CD4-positive, CD25-positive, alpha-beta regulatory T cell (primary cell): ENCODE data around the gene CUX1. TPM values are rescaled to one million over a fixed set of nuclear protein-coding genes. Genes with fewer than 3 reads are reported as not detected.
"Not testable (repeated sequence)": the region's sequence is repeated elsewhere in the genome, so short reads cannot be mapped to it uniquely, and the experiment has no call there.

Source experiments
- ATAC-seq, 2 donors: fragments of 150-1000 bp; cut with Tn5 transposase; one replicate each; pipeline ENCODE4 v1.10.0; 2021; ENCODE audit warnings: low read depth in 2 of 2, moderate number of reproducible peaks in 2 of 2, moderate library complexity in 1 of 2
- DNase-seq, 3 donors: peaks; one replicate each; pipeline versions ENCODE4 v3.0.0 to v3.0.0-alpha.2; 2012 to 2022; ENCODE audit warnings: mixed read lengths in 1 of 3
- H3K27ac ChIP-seq: one replicate; pipeline ENCODE4 v1.7.0; 2013; ENCODE audit warnings: mild to moderate bottlenecking, low read length; ENCODE audit not compliant: insufficient read depth, poor library complexity, severe bottlenecking
- H3K27me3 ChIP-seq: one replicate; pipeline ENCODE4 v1.7.0; 2013; ENCODE audit warnings: low read length; ENCODE audit not compliant: control insufficient read depth, insufficient read depth
- H3K36me3 ChIP-seq: one replicate; pipeline ENCODE4 v1.7.0; 2013; ENCODE audit warnings: mild to moderate bottlenecking, low read length, moderate library complexity; ENCODE audit not compliant: control insufficient read depth, insufficient read depth
- H3K4me1 ChIP-seq: 2 replicates; pipeline ENCODE4 v1.7.0; 2013; ENCODE audit warnings: mild to moderate bottlenecking, low read length; ENCODE audit not compliant: insufficient read depth, control insufficient read depth, poor library complexity, severe bottlenecking
- H3K4me3 ChIP-seq: one replicate; pipeline ENCODE4 v1.7.0; 2013; ENCODE audit warnings: low read depth, mild to moderate bottlenecking, low read length, moderate library complexity
- H3K9me3 ChIP-seq, 2 experiments: 1 replicate in 1 of 2; 2 replicates in 1 of 2; pipeline ENCODE4 v1.7.0; 2013; ENCODE audit warnings: low read length in 2 of 2, mild to moderate bottlenecking in 1 of 2, moderate library complexity in 1 of 2; ENCODE audit not compliant: control insufficient read depth in 2 of 2
- H3K27ac Mint-ChIP-seq, 3 donors: one replicate each; pipeline ENCODE4 v1.8.0; 2020 to 2022; ENCODE audit warnings: mild to moderate bottlenecking in 3 of 3, mixed read lengths in 3 of 3, moderate library complexity in 2 of 3
- H3K27me3 Mint-ChIP-seq: one replicate; pipeline ENCODE4 v1.8.0; 2022; ENCODE audit warnings: mild to moderate bottlenecking, mixed read lengths
- H3K36me3 Mint-ChIP-seq: one replicate; pipeline ENCODE4 v1.8.0; 2020; ENCODE audit warnings: mixed read lengths
- H3K4me1 Mint-ChIP-seq, 4 donors: one replicate each; pipeline ENCODE4 v1.8.0; 2020 to 2022; ENCODE audit warnings: mixed read lengths in 4 of 4, mild to moderate bottlenecking in 1 of 4
- H3K4me3 Mint-ChIP-seq, 4 donors: one replicate each; pipeline ENCODE4 v1.8.0; 2020 to 2022; ENCODE audit warnings: mild to moderate bottlenecking in 4 of 4, mixed read lengths in 4 of 4, moderate library complexity in 3 of 4
- H3K9me3 Mint-ChIP-seq, 7 donors: one replicate each; pipeline ENCODE4 v1.8.0; 2020 to 2022; ENCODE audit warnings: mixed read lengths in 7 of 7, mild to moderate bottlenecking in 3 of 7, moderate library complexity in 2 of 7
- polyA plus RNA-seq, 4 donors: library from polyadenylated mRNA; unstranded; fragments of 300-500 nt; fragmentation: Illumina TruSeq; gene quantifications; one replicate each; pipeline ENCODE4 v1.2.3, GENCODE V29; 2021
- total RNA-seq: library from RNA; stranded (reverse); gene quantifications from one replicate; pipeline ENCODE4 v1.2.3, GENCODE V29; 2022

CUX1 gene
- total and polyA plus RNA-seq, 5 donors from 2014 or later, result 6.0 to 45.1 (median 7.8) TPM

GRCh38 chr7:102024005-102024768 lies 206.8 kb downstream of the CUX1 start:
- Mint-ChIP-seq H3K27ac (peak overlapping the region in 1 of 3 donors; percentile 18), H3K4me1 (peaks cover 0 to 8% (median 6%) of the 10 kb centered on the region in 4 donors), H3K27me3 (no peaks in the 10 kb centered on the region), H3K9me3 (no peaks in the 10 kb centered on the region), H3K4me3 (no peak overlapping the region), H3K36me3 (peaks cover 17% of the 10 kb centered on the region)
- no peaks in the 10 kb centered on the region for H3K4me1 ChIP-seq
- H3K27ac ChIP-seq, result no peak overlapping the region
- ATAC-seq (no peak), DNase-seq (no peak)
- no peaks in the 10 kb centered on the region for H3K27me3 ChIP-seq
- H3K36me3 ChIP-seq, result no peaks in the 10 kb centered on the region
- no peak overlapping the region for H3K4me3 ChIP-seq
- H3K9me3 ChIP-seq, result no peaks in the 10 kb centered on the region

GRCh38 chr7:102024769-102025391 lies 207.5 kb downstream of the CUX1 start:
- no peaks in the 10 kb centered on the region for H3K4me1 ChIP-seq
- Mint-ChIP-seq H3K36me3 (peaks cover 20% of the 10 kb centered on the region), H3K27ac (peak overlapping the region in 1 of 3 donors; percentile 37), H3K9me3 (no peaks in the 10 kb centered on the region), H3K4me3 (no peak overlapping the region), H3K4me1 (peaks cover 0 to 10% (median 6%) of the 10 kb centered on the region in 4 donors), H3K27me3 (no peaks in the 10 kb centered on the region)
- DNase-seq (no peak), ATAC-seq (no peak)
- H3K27ac ChIP-seq, result no peak overlapping the region
- H3K4me3 ChIP-seq, result no peak overlapping the region
- H3K9me3 ChIP-seq, result no peaks in the 10 kb centered on the region
- no peaks in the 10 kb centered on the region for H3K36me3 ChIP-seq
- no peaks in the 10 kb centered on the region for H3K27me3 ChIP-seq

GRCh38 chr7:102025777-102026176 lies 208.4 kb downstream of the CUX1 start:
- Mint-ChIP-seq H3K4me1 (peaks cover 0 to 10% (median 6%) of the 10 kb centered on the region in 4 donors), H3K36me3 (peaks cover 20% of the 10 kb centered on the region)
- not testable (repeated sequence) for ATAC-seq, DNase-seq, H3K36me3 ChIP-seq, H3K27me3 ChIP-seq, H3K9me3 ChIP-seq, H3K27me3 Mint-ChIP-seq, H3K4me3 Mint-ChIP-seq, H3K9me3 Mint-ChIP-seq, H3K4me3 ChIP-seq, H3K27ac Mint-ChIP-seq, H3K27ac ChIP-seq, H3K4me1 ChIP-seq

- peaks cover 0 to 10% (median 4%) of the 10 kb centered on the region in 4 donors for H3K4me1 Mint-ChIP-seq
- Histone ChIP-seq H3K27ac (no peak overlapping the region), H3K27me3 (no peaks in the 10 kb centered on the region), H3K36me3 (no peaks in the 10 kb centered on the region), H3K4me3 (no peak overlapping the region), H3K9me3 (no peaks in the 10 kb centered on the region), H3K4me1 (no peaks in the 10 kb centered on the region)
- peaks cover 21% of the 10 kb centered on the region for H3K36me3 Mint-ChIP-seq
- ATAC-seq, result peak in 1 of 2 donors; percentile 18
- no peaks in the 10 kb centered on the region for H3K9me3 Mint-ChIP-seq
- H3K27ac Mint-ChIP-seq, result no peak overlapping the region
- peak in 1 of 3 donors; percentile 32 for DNase-seq
- H3K27me3 Mint-ChIP-seq, result no peaks in the 10 kb centered on the region
- no peak overlapping the region for H3K4me3 Mint-ChIP-seq
Observed at GRCh38 chr7:102028206-102028826, 210.9 kb downstream of the CUX1 start.

- no peak for DNase-seq
- H3K36me3 ChIP-seq, result no peaks in the 10 kb centered on the region
Observed at GRCh38 chr7:102029616-102030015, 212.2 kb downstream of the CUX1 start.

GRCh38 chr7:102030696-102031095 lies 213.3 kb downstream of the CUX1 start:
- Mint-ChIP-seq H3K9me3 (no peaks in the 10 kb centered on the region), H3K27me3 (no peaks in the 10 kb centered on the region), H3K36me3 (peaks cover 19% of the 10 kb centered on the region), H3K27ac (no peak overlapping the region), H3K4me1 (peaks cover 0 to 5% (median 2%) of the 10 kb centered on the region in 4 donors), H3K4me3 (no peak overlapping the region)
- no peak overlapping the region for H3K4me3 ChIP-seq
- DNase-seq (no peak), ATAC-seq (no peak)
- no peak overlapping the region for H3K27ac ChIP-seq
- H3K27me3 ChIP-seq, result no peaks in the 10 kb centered on the region
- no peaks in the 10 kb centered on the region for H3K4me1 ChIP-seq
- H3K36me3 ChIP-seq, result no peaks in the 10 kb centered on the region
- no peaks in the 10 kb centered on the region for H3K9me3 ChIP-seq

More at GRCh38 chr7:102029616-102030015, 212.2 kb downstream of the CUX1 start:
- Mint-ChIP-seq H3K27ac (no peak overlapping the region), H3K4me3 (no peak overlapping the region), H3K36me3 (peaks cover 21% of the 10 kb centered on the region), H3K27me3 (no peaks in the 10 kb centered on the region), H3K9me3 (no peaks in the 10 kb centered on the region), H3K4me1 (peaks cover 0 to 5% (median 2%) of the 10 kb centered on the region in 4 donors)
- no peaks in the 10 kb centered on the region for H3K27me3 ChIP-seq
- no peak overlapping the region for H3K4me3 ChIP-seq
- H3K4me1 ChIP-seq, result no peaks in the 10 kb centered on the region
- H3K27ac ChIP-seq, result no peak overlapping the region
- no peaks in the 10 kb centered on the region for H3K9me3 ChIP-seq
- ATAC-seq, result no peak

- no peaks in the 10 kb centered on the region for H3K27me3 Mint-ChIP-seq
- no peaks in the 10 kb centered on the region for H3K9me3 Mint-ChIP-seq
- no peak for DNase-seq
- Histone ChIP-seq H3K36me3 (no peaks in the 10 kb centered on the region), H3K4me1 (no peaks in the 10 kb centered on the region), H3K27ac (no peak overlapping the region), H3K4me3 (no peak overlapping the region), H3K9me3 (no peaks in the 10 kb centered on the region), H3K27me3 (no peaks in the 10 kb centered on the region)
- peaks cover 13% of the 10 kb centered on the region for H3K36me3 Mint-ChIP-seq
- no peak for ATAC-seq
- H3K4me1 Mint-ChIP-seq, result no peaks in the 10 kb centered on the region
- no peak overlapping the region for H3K27ac Mint-ChIP-seq
- no peak overlapping the region for H3K4me3 Mint-ChIP-seq
Observed at GRCh38 chr7:102036958-102037357, 219.5 kb downstream of the CUX1 start.
